Measurements from ENCODE around the gene CLDN7.

The CLDN7 gene

GRCh38 chr17:7289256-7290032, 27.2 kb upstream of the CLDN7 start:
- DNase-seq (ENCODE audit: low read depth in 4 of 4, low spot score in 1 of 4), result no peak

GRCh38 chr17:7285679-7286078, 23.4 kb upstream of the CLDN7 start:
- no peak for DNase-seq (ENCODE audit: low read depth in 4 of 4, low spot score in 1 of 4)

- no peak for DNase-seq (ENCODE audit: low read depth in 4 of 4, low spot score in 1 of 4)
These were observed 22.6 kb upstream of the CLDN7 start for GRCh38 chr17:7284911-7285310.

GRCh38 chr17:7283471-7284216, 21.4 kb upstream of the CLDN7 start:
- DNase-seq (ENCODE audit: low read depth in 4 of 4, low spot score in 1 of 4), result no peak

- DNase-seq (ENCODE audit: low read depth in 4 of 4, low spot score in 1 of 4), result no peak
These were observed 20.6 kb upstream of the CLDN7 start for GRCh38 chr17:7282752-7283321.

- DNase-seq (ENCODE audit: low read depth in 4 of 4, low spot score in 1 of 4), result no peak
These were observed 19.9 kb upstream of the CLDN7 start for GRCh38 chr17:7281953-7282751.

- peak; percentile 69 to 95 (median 87) for DNase-seq (ENCODE audit: low read depth in 4 of 4, low spot score in 1 of 4)
These were observed 19.0 kb upstream of the CLDN7 start, which contains the start of gene SLC2A4 for GRCh38 chr17:7281074-7281952. SLC2A4 (plus strand) TSS chr17:7281718; CDS start chr17:7281935, 217 bp downstream.

GRCh38 chr17:7280519-7281073, 18.3 kb upstream of the CLDN7 start:
- peak; percentile 74 to 79 (median 76) for DNase-seq (ENCODE audit: low read depth in 4 of 4, low spot score in 1 of 4)

GRCh38 chr17:7279448-7279847, 17.2 kb upstream of the CLDN7 start:
- no peak for DNase-seq (ENCODE audit: low read depth in 4 of 4, low spot score in 1 of 4)

- DNase-seq (ENCODE audit: low read depth in 4 of 4, low spot score in 1 of 4), result no peak
These were observed 4.5 kb upstream of the CLDN7 start for GRCh38 chr17:7266784-7267183.

GRCh38 chr17:7263801-7264078, 1.5 kb upstream of the CLDN7 start:
- DNase-seq (ENCODE audit: low read depth in 4 of 4, low spot score in 1 of 4), result no peak

- no peak for DNase-seq (ENCODE audit: low read depth in 4 of 4, low spot score in 1 of 4)
These were observed 890 bp upstream of the CLDN7 start for GRCh38 chr17:7262935-7263800.

GRCh38 chr17:7261379-7262191, 693 bp downstream of the CLDN7 start:
- no peak for DNase-seq (ENCODE audit: low read depth in 4 of 4, low spot score in 1 of 4)

- DNase-seq (ENCODE audit: low read depth in 4 of 4, low spot score in 1 of 4), result no peak
These were observed 1.5 kb downstream of the CLDN7 start for GRCh38 chr17:7260651-7261378.

GRCh38 chr17:7260151-7260550, 2.1 kb downstream of the CLDN7 start:
- DNase-seq (ENCODE audit: low read depth in 4 of 4, low spot score in 1 of 4), result no peak

GRCh38 chr17:7259555-7259889, 2.8 kb downstream of the CLDN7 start:
- no peak for DNase-seq (ENCODE audit: low read depth in 4 of 4, low spot score in 1 of 4)

- DNase-seq (ENCODE audit: low read depth in 4 of 4, low spot score in 1 of 4), result no peak
These were observed 3.3 kb downstream of the CLDN7 start for GRCh38 chr17:7258731-7259554.

All from stimulated activated CD4-positive, alpha-beta T cell treated with anti-CD3 and anti-CD28 coated beads, Interleukin-1b, Interleukin-23, amount 100 ng/mL, for 24 hours (primary cell).